GM18909 (cell line): Measurements from ENCODE around the gene AUTS2.
A peak's percentile ranks its signal among the peaks of the same experiment; 100 is the strongest.

Experiments used
- ATAC-seq: cut with Tn5 transposase; IDR thresholded peaks from one replicate; pipeline ENCODE4 v1.9.1; 2021; ENCODE audit warnings: mild to moderate bottlenecking; ENCODE audit not compliant: unreplicated experiment, poor library complexity

Gene AUTS2

DNA sequence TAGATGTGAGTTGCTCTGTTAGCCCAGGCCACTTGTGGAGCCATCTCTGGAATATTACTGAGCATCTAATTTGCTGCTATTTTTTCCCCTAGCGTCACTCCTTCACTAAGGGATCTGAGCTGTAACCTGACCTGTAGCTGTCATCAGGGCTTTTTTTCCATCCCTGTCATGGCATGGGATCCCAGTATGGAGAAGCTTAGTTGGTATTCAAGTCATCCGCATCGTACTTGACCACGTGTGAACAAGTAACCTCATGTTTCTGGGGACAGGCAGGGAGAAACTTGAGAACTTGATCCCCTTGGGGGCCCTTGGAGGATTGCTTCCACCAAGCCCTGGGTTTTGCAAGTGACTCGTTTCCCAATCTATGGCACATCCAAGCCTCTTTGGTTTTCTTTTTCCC, 1059.3 kb downstream of the AUTS2 start:
- ATAC-seq = no peak

DNA sequence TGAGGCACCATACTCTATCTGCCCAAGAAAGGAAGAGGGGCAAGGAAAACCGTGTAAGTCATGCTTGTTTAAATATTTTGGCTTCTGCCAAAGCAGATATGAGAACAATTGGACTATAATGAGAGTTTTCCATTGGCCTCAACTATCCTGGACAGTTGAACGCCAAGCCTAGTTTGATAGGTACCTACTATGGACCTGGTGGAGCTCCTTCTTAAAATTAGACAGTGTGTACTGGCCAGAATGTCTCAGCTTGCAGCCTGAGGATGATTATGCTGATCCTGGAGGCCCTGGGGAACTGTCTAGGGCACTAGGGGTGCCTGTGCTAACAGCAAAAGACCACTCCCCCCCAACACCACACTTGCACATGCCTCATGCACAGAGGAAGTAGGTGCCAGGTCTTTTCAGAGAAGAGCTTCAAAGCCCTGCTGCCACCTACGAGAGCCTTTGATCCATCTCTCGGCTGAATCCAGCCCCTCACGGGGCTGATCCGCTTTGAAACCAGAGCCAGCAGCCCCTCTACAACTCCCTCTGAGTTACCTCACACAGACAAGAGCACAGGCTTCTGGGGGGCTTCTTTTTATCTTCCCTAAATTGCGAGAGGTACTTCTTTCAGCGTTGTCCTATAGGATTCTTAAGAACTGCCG, 1059.8 kb downstream of the AUTS2 start:
- ATAC-seq = no peak

DNA sequence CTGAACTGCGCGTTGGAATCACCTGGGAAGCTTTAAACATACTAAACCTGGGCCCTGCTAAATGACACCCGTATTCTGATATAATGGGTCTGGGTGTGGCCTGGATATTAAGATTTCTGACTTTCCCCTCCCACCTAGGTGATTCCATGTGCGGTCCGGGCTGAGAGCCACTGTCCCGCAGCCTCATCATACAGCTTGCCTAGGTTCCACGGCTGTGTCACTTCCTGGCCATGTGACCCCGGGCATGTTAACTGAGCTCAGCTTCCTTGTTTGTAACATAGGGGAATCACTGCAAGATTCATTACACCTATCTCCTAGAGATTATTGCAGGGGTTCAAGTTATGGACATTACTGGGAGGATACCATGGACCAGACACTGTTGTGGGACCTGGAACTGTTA, 1061.0 kb downstream of the AUTS2 start:
- no peak for ATAC-seq

GRCh38 chr7:70660154-70660818, 1062.0 kb downstream of the AUTS2 start:
- ATAC-seq = no peak

- no peak for ATAC-seq
Observed at GRCh38 chr7:70660819-70661191, 1062.5 kb downstream of the AUTS2 start.

- ATAC-seq = no peak
Observed at GRCh38 chr7:70663680-70664079, 1065.4 kb downstream of the AUTS2 start.

- no peak for ATAC-seq
Observed at GRCh38 chr7:70665997-70666396, 1067.7 kb downstream of the AUTS2 start.

- ATAC-seq = no peak
Observed at GRCh38 chr7:70667406-70667805, 1069.1 kb downstream of the AUTS2 start.

DNA sequence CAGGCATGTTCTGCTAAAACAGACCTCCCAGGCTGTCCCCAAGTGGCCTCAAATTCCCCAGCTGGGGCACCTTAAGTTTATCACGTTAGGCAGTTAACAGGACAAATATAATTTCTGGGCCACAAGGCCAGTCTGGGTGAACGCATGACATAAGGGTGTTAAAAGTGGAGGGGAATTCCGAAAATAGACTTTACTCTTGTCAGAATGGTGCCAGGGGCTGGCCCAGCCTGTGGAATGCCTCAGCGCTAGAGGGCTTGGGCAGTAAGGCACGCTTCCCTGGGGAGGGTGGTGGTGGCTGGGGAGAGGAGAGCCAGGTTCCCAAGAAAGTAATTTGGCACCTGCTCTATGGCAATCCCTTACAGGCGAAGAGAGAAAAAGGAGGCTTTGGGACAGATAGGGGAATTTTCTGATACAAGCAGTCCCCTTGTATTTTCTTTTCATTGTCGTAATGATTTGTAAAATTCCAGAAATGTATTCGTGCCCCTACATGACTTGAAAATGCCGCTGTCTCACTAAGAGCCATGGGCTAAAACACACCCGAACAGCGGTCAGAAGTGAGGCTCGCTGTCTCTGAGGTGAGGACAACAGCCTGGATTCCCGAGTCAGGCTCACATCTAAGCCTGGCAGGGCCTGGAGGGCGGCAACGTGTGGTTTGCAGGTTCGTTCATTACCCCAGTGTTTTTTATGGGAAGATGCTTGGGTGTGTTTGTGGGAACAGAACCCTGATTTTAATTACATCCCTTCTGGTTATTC, 1070.5 kb downstream of the AUTS2 start:
- ATAC-seq = peak; percentile 45

DNA sequence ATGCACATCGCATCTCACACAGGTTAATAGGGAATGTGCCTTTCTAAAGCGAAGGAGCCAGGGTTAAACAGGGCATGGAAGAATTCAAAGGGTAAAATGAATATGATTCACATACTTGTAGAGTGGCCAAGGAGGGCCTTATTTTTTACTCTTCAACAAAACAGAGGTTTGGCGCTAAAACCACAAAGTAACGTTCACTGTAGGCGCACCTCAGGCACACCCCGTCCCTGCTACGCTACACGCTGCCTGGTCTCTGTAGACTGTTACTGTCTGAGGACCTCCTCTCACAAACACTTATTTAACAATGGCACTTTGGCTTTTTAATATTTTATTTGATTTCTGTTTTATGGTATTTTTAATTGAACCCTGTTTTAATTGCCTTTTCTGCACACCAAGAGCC, 1071.6 kb downstream of the AUTS2 start:
- ATAC-seq = no peak

GRCh38 chr7:70670288-70670687, 1072.0 kb downstream of the AUTS2 start:
- no peak for ATAC-seq

- ATAC-seq = no peak
Observed at GRCh38 chr7:70673778-70674570, 1075.7 kb downstream of the AUTS2 start.

- ATAC-seq = no peak
Observed at GRCh38 chr7:70674571-70675010, 1076.3 kb downstream of the AUTS2 start.

- no peak for ATAC-seq
Observed at GRCh38 chr7:70676243-70676642, 1078.0 kb downstream of the AUTS2 start.

DNA sequence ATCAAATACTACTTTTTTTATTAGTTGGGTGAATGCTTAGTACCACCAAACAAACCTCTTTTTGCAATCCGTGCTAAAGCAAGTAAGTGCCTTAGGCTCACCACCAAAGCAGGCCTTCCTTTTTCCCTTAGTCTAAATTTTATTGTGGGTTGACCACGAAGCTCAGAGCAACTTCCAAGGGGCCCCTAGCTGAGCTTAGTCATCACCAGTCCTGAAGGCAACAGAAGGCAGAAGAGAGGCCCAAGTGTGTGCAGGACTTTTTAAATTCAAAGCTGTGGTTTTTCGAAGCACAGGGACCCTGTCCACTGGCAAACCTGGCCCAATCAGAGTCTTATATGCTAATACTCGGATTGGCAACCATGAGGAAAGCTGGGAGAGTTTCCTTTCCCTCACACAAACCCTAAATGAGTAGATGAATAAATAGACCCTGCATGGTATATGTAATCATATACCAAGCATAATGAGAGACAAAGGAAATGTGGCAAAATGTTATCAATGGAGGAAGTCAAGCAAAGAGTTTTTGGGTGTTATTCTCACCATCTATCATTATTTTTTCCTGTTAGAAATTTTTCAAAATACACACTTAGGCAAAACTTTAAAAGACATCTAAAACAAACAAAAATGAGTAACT, 1080.5 kb downstream of the AUTS2 start:
- no peak for ATAC-seq

DNA sequence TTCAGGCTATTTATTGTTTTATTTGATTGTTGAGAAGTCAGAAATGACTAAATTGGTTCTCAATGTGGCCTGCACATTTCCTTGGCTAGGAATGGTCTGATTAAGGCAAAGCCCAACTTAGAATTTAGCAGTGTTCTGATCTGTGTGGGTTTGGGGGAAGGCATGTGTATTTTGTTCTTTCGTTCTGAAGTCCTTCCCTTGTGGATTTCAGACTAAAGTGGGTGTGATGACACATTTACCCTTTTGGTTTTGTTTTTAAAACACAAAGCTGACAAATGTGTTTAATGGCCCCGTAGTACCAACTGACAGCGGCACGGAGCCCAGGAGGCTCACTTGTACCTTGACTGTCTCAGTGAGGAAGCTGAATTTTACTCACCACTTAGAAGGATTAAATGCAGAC, 1081.4 kb downstream of the AUTS2 start:
- no peak for ATAC-seq

DNA sequence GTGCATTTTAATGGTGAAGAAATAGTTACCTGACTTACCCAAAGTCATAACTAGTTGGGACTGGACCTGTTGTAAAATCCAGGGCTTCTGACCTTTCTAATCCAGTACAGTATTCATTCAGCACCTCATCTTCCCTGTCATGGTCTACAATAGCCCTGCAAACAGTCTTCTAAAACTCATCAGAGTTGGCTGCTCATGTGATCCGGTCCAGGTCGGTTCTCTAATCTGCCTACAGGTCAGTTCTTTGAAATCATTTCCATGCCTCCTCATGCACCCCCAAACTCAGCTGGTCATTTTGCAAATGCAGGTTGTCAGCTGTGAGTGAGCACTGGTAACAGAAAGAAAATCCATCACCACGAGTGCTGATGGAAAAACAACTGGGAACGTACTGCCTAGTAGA, 1082.0 kb downstream of the AUTS2 start:
- ATAC-seq = no peak

DNA sequence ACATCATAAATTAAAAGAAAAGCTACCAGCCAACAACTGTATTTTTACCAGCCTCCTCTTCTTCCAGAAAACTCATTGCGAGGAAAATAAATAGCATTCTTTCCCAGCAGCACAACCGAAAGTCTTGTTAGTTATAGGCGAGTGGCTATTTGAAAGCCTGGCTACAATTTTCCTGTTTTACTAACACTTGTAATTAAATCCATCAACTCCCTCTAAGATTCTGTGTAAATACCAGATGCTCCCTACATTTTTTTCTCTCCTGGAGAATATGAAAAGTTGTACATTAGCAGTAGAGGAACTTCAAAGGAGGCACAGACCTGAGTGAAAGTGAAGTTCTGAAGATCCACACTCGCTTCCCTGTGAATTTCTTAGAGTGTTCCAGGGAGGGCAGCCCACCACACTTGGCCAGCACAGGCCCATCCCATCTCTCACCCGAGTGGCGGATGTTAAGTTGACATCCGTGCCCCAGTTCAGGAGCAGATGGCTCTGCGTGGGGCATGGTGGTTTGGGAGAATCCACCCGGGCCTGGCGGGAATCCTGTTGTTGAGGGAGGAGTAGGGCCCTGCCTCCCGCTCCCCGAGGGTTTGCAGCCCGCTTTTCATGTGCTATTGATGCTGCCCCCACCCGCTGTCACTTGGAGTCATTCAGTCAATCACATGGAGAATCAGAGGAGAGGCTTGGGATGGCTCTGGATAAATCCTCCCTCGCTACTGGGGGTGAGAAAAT, 1082.6 kb downstream of the AUTS2 start:
- ATAC-seq = no peak

DNA sequence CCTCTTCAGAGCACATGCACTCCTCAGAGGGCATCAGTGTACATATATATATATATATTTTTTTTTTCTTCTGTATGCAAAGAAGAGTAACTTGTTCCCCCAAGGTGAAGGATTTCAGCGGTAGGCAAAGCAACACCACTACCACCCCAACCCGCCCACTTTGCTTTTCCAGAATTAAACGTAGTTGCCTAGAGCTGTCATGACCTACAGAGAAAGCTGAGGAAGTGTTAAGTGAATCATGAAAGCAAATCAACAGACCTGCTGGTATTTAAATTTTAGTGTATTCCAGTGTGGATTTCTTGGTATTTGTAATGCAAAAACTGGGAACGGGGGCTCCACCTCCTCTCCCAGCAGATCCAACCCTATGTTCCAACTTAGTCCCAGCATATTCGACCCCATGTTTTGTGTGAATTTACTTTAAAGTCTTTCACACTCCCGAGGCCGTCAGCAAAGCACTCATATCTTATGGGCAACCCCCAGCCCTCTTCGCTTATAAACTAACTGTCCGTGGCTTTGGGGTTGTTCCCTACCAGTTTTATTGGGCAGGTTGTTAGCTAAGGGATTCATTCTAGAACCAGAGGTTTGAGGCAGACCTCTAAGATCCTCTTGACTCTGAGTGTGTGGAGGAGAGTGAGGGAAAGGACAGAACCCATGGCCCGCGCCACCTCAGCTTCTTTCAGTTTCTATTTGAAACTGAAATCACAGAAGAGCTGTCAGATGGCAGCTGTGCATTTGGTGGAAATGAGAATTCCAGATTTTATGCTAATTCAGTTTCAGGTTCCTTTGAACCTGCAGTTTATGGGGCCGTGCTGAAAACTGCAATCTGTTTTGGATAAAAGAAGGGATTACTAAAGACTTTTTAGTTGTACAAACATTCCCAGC, 1083.4 kb downstream of the AUTS2 start:
- peak; percentile 92 for ATAC-seq
